Stimulated activated CD8-positive, alpha-beta memory T cell treated with anti-CD3 and anti-CD28 coated beads, Interleukin-15, amount 100 ng/mL, for 4 hours (primary cell): Measurements from ENCODE around the gene PFKM.

Source experiments
- DNase-seq, 2 donors: peaks; one replicate each; pipeline ENCODE4 v3.0.0-alpha.2; 2020; ENCODE audit warnings: low read depth in 2 of 2

The PFKM gene

GRCh38 chr12:48157018-48157888 lies 38.1 kb downstream of the PFKM start, which contains the start of gene ASB8:
TSS of gene ASB8 (minus strand) at chr12:48157515. CDS start at chr12:48153496, 4,019 bp downstream.
- peak; percentile 98 to 99 for DNase-seq

GRCh38 chr12:48157889-48158370 lies 38.8 kb downstream of the PFKM start:
- no peak for DNase-seq

GRCh38 chr12:48160046-48160445 lies 40.9 kb downstream of the PFKM start:
- DNase-seq = no peak

- no peak for DNase-seq
Measured at GRCh38 chr12:48160807-48161206, 41.6 kb downstream of the PFKM start.

- no peak for DNase-seq
Measured at GRCh38 chr12:48163150-48163747, 44.1 kb downstream of the PFKM start.

GRCh38 chr12:48164451-48164850 lies 45.3 kb downstream of the PFKM start:
- DNase-seq = no peak

GRCh38 chr12:48165089-48165981 lies 46.2 kb downstream of the PFKM start:
- peak in 1 of 2 donors; percentile 19 for DNase-seq

GRCh38 chr12:48169011-48169410 lies 49.8 kb downstream of the PFKM start:
- no peak for DNase-seq

- DNase-seq = no peak
Measured at GRCh38 chr12:48175613-48176416, 56.7 kb downstream of the PFKM start.

- no peak for DNase-seq
Measured at GRCh38 chr12:48176417-48176751, 57.2 kb downstream of the PFKM start.

GRCh38 chr12:48177982-48178381 lies 58.8 kb downstream of the PFKM start:
- DNase-seq = no peak

- DNase-seq = no peak
Measured at GRCh38 chr12:48179466-48179865, 60.3 kb downstream of the PFKM start.

GRCh38 chr12:48180424-48180823 lies 61.3 kb downstream of the PFKM start:
- DNase-seq = no peak

- no peak for DNase-seq
Measured at GRCh38 chr12:48180857-48181495, 61.8 kb downstream of the PFKM start.

GRCh38 chr12:48182631-48183030 lies 63.5 kb downstream of the PFKM start:
- no peak for DNase-seq

- DNase-seq = peak; percentile 49 to 56
Measured at GRCh38 chr12:48183091-48183875, 64.1 kb downstream of the PFKM start, which contains the start of gene CCDC184. TSS of gene CCDC184 (plus strand) at chr12:48183644. CDS start at chr12:48184123, 479 bp downstream.

- DNase-seq = no peak
Measured at GRCh38 chr12:48183876-48184548, 64.8 kb downstream of the PFKM start.

- DNase-seq = no peak
Measured at GRCh38 chr12:48184549-48184922, 65.4 kb downstream of the PFKM start.

- no peak for DNase-seq
Measured at GRCh38 chr12:48185181-48185919, 66.2 kb downstream of the PFKM start.
